H1 (cell line): ENCODE results near the gene PRDM4.

ENCODE experiments used
- BRCA1 ChIP-seq: IDR thresholded peaks from 2 replicates; pipeline ENCODE4 v1.6.1; 2012; ENCODE audit warnings: low read depth, low read length, improper control_type of control experiment
- CEBPB ChIP-seq: IDR thresholded peaks from 2 replicates; pipeline ENCODE4 v1.6.1; 2012; ENCODE audit warnings: low read depth, low read length
- CREB1 ChIP-seq: IDR thresholded peaks from 2 replicates; pipeline ENCODE4 v1.6.1; 2012; ENCODE audit warnings: inconsistent platforms
- CTCF ChIP-seq, 3 experiments: IDR thresholded peaks; 1 replicate in 2 of 3; 2 replicates in 1 of 3; pipeline versions ENCODE4 v1.5.1 to v1.6.1; 2011; ENCODE audit warnings: low read length in 3 of 3, mild to moderate bottlenecking in 3 of 3, inconsistent platforms in 2 of 3, low read depth in 1 of 3, moderate library complexity in 1 of 3; ENCODE audit not compliant: insufficient read depth in 1 of 3; ENCODE audit errors: control extremely low read depth in 1 of 3
- EZH2 ChIP-seq: fragments of 200-600 bp; sonication (generic); IDR thresholded peaks from 2 replicates; pipeline ENCODE4 v1.7.1; 2012; ENCODE audit warnings: low read depth, mild to moderate bottlenecking, moderate library complexity, low read length, inconsistent platforms; ENCODE audit not compliant: severe bottlenecking
- FOSL1 ChIP-seq: IDR thresholded peaks from 2 replicates; pipeline ENCODE4 v1.6.1; 2011; ENCODE audit warnings: mild to moderate bottlenecking, low read depth, low read length, moderate library complexity; ENCODE audit not compliant: insufficient read depth
- HDAC2 ChIP-seq, 2 experiments: fragments of 300-600 bp in 1 of 2; sonication (generic) in 1 of 2; IDR thresholded peaks; 2 replicates each; pipeline ENCODE4 v1.6.1; 2011 to 2012; ENCODE audit warnings: low read depth in 2 of 2, low read length in 2 of 2, mild to moderate bottlenecking in 2 of 2, moderate library complexity in 2 of 2, borderline replicate concordance in 1 of 2, inconsistent platforms in 1 of 2
- MAX ChIP-seq: IDR thresholded peaks from 2 replicates; pipeline ENCODE4 v1.6.1; 2012; ENCODE audit warnings: inconsistent platforms
- PHF8 ChIP-seq: fragments of 200-600 bp; sonication (generic); conservative IDR thresholded peaks from 2 replicates; pipeline ENCODE4 v1.7.1; 2012; ENCODE audit warnings: low read depth, mild to moderate bottlenecking, inconsistent platforms, low read length, moderate library complexity
- POLR2A ChIP-seq, 2 experiments: IDR thresholded peaks; 1 replicate in 1 of 2; 2 replicates in 1 of 2; pipeline ENCODE4 v1.6.1; 2011; ENCODE audit warnings: low read depth in 2 of 2, low read length in 2 of 2, mild to moderate bottlenecking in 2 of 2; ENCODE audit errors: control extremely low read depth in 1 of 2
- RBBP5 ChIP-seq: IDR thresholded peaks from 2 replicates; pipeline ENCODE4 v1.7.1; 2012; ENCODE audit warnings: low read depth, mild to moderate bottlenecking, inconsistent platforms, low read length, moderate library complexity, borderline replicate concordance
- TEAD4 ChIP-seq: IDR thresholded peaks from 2 replicates; pipeline ENCODE4 v1.6.1; 2012; ENCODE audit warnings: low read depth, low read length, inconsistent platforms, mixed read lengths
- USF2 ChIP-seq: IDR thresholded peaks from 2 replicates; pipeline ENCODE4 v1.6.1; 2011; ENCODE audit warnings: low read length, improper control_type of control experiment

- no peak for TF ChIP-seq EZH2
- no peak for TF ChIP-seq CTCF (IDR thresholded peaks at IDR 0.05; ENCODE audit: control extremely low read depth in 1 of 3, insufficient read depth in 1 of 3, low read depth in 1 of 3, low read length in 3 of 3)
- no peak for TF ChIP-seq POLR2A (IDR thresholded peaks at IDR 0.05; ENCODE audit: control extremely low read depth in 1 of 2, low read depth in 2 of 2, low read length in 2 of 2)
- TF ChIP-seq BRCA1 = no peak
- TF ChIP-seq MAX = no peak
- TF ChIP-seq PHF8 = no peak
- no peak for TF ChIP-seq TEAD4
- TF ChIP-seq CEBPB = no peak
- TF ChIP-seq HDAC2 (IDR thresholded peaks at IDR 0.05; ENCODE audit: borderline replicate concordance in 1 of 2, low read depth in 2 of 2, low read length in 2 of 2) = no peak
- no peak for TF ChIP-seq USF2
- no peak for TF ChIP-seq CREB1
- no peak for TF ChIP-seq FOSL1
- TF ChIP-seq RBBP5 = no peak
These were observed 1.5 kb downstream of the PRDM4 start for GRCh38 chr12:107759410-107759809.
